HL-60 (cell line): ENCODE results near the gene NTRK2.

ENCODE experiments used
- GABPA ChIP-seq: IDR thresholded peaks from 2 replicates; pipeline ENCODE4 v1.6.1; 2012; ENCODE audit warnings: low read depth
- POLR2AphosphoS5 ChIP-seq: IDR thresholded peaks from 2 replicates; pipeline ENCODE4 v1.6.1; 2012; ENCODE audit warnings: low read depth
- SPI1 ChIP-seq: IDR thresholded peaks from 2 replicates; pipeline ENCODE4 v1.6.1; 2012; ENCODE audit warnings: low read depth, mild to moderate bottlenecking, borderline replicate concordance
- TF ChIP-seq, protein P1 (sequence below): IDR thresholded peaks from one replicate; pipeline ENCODE4 v1.5.1; 2011; ENCODE audit warnings: low read length, control low read depth, inconsistent platforms; ENCODE audit not compliant: insufficient read depth
- TF ChIP-seq, protein P2 (sequence below): IDR thresholded peaks from 2 replicates; pipeline ENCODE4 v1.6.1; 2012; ENCODE audit warnings: low read depth; ENCODE audit not compliant: insufficient replicate concordance

DNA sequence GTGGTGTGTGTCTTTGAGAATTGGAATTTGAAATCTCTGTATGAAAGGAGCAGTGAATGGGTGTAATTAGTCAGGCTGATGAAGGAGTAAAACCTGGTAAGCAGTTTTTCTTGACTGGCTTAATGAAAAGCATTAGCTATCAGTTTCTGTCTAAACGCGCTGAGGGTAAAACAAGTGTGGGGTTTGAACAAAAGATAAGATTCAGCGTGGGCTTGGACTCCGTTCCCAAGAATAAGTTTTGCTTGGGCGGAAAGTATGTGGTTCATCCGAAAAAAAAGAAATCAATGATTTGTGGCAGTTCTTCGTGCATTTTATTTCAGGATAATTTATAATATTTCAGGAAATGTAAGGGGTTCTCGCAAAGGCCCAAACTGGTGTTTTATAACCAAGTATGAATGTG is 217.3 kb downstream of the NTRK2 start:
- TF ChIP-seq, protein P1, sequence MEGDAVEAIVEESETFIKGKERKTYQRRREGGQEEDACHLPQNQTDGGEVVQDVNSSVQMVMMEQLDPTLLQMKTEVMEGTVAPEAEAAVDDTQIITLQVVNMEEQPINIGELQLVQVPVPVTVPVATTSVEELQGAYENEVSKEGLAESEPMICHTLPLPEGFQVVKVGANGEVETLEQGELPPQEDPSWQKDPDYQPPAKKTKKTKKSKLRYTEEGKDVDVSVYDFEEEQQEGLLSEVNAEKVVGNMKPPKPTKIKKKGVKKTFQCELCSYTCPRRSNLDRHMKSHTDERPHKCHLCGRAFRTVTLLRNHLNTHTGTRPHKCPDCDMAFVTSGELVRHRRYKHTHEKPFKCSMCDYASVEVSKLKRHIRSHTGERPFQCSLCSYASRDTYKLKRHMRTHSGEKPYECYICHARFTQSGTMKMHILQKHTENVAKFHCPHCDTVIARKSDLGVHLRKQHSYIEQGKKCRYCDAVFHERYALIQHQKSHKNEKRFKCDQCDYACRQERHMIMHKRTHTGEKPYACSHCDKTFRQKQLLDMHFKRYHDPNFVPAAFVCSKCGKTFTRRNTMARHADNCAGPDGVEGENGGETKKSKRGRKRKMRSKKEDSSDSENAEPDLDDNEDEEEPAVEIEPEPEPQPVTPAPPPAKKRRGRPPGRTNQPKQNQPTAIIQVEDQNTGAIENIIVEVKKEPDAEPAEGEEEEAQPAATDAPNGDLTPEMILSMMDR: no peak
- TF ChIP-seq POLR2AphosphoS5: no peak
- TF ChIP-seq SPI1: no peak
- TF ChIP-seq, protein P2, sequence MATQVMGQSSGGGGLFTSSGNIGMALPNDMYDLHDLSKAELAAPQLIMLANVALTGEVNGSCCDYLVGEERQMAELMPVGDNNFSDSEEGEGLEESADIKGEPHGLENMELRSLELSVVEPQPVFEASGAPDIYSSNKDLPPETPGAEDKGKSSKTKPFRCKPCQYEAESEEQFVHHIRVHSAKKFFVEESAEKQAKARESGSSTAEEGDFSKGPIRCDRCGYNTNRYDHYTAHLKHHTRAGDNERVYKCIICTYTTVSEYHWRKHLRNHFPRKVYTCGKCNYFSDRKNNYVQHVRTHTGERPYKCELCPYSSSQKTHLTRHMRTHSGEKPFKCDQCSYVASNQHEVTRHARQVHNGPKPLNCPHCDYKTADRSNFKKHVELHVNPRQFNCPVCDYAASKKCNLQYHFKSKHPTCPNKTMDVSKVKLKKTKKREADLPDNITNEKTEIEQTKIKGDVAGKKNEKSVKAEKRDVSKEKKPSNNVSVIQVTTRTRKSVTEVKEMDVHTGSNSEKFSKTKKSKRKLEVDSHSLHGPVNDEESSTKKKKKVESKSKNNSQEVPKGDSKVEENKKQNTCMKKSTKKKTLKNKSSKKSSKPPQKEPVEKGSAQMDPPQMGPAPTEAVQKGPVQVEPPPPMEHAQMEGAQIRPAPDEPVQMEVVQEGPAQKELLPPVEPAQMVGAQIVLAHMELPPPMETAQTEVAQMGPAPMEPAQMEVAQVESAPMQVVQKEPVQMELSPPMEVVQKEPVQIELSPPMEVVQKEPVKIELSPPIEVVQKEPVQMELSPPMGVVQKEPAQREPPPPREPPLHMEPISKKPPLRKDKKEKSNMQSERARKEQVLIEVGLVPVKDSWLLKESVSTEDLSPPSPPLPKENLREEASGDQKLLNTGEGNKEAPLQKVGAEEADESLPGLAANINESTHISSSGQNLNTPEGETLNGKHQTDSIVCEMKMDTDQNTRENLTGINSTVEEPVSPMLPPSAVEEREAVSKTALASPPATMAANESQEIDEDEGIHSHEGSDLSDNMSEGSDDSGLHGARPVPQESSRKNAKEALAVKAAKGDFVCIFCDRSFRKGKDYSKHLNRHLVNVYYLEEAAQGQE: no peak
- TF ChIP-seq GABPA: no peak
